ENCODE results near the gene CYP27C1. TPM values are rescaled to one million over a fixed set of nuclear protein-coding genes. Genes with fewer than 3 reads are reported as not detected.

Gene CYP27C1
- total and polyA plus RNA-seq, 2 donors (not counting 1 experiment from before 2014, with no cell fraction given) = 0.07 TPM; not detected in 1

GRCh38 chr2:127233710-127234109 is 13.6 kb upstream of the CYP27C1 start:
- no peak overlapping the region for H3K27ac ChIP-seq (ENCODE audit: insufficient read depth, low read length)
- H3K79me2 ChIP-seq (ENCODE audit: control insufficient read depth, insufficient read depth, low read length) = no peaks in the 10 kb centered on the region
- DNase-seq (ENCODE audit: low read depth in 2 of 2) = no peak
- H3K9ac ChIP-seq (ENCODE audit: insufficient read depth, low read length) = no peak overlapping the region
- no peaks in the 10 kb centered on the region for H4K20me1 ChIP-seq (ENCODE audit: control insufficient read depth, extremely low read depth, insufficient read depth, low read length)
- H2AFZ ChIP-seq (ENCODE audit: low read length) = no peak overlapping the region
- peaks cover 6% of the 10 kb centered on the region for H3K27me3 ChIP-seq (ENCODE audit: control insufficient read depth, insufficient read depth, low read length)
- H3K4me3 ChIP-seq (replicated peaks in 1 of 4; ENCODE audit: control extremely low read depth in 1 of 4, insufficient read depth in 1 of 4, low read depth in 3 of 4, low read length in 4 of 4) = no peak overlapping the region
- TF ChIP-seq CTCF (conservative IDR thresholded peaks at IDR 0.05 in 1 of 2, IDR thresholded peaks at IDR 0.05 in 1 of 2; ENCODE audit: low read depth in 1 of 2, low read length in 2 of 2) (no peak), EZH2 (IDR thresholded peaks at IDR 0.05; ENCODE audit: low read length, missing control alignments) (no peak)
- H3K4me2 ChIP-seq (ENCODE audit: extremely low read depth, insufficient read depth, low read length) = no peak overlapping the region
- H3K9me3 ChIP-seq (ENCODE audit: control insufficient read depth, insufficient read depth, low read depth, low read length) = no peaks in the 10 kb centered on the region
- H3K36me3 ChIP-seq (ENCODE audit: control insufficient read depth, insufficient read depth, low read length) = no peaks in the 10 kb centered on the region
- no peaks in the 10 kb centered on the region for H3K4me1 ChIP-seq (ENCODE audit: control insufficient read depth, extremely low read depth, insufficient read depth, low read length)

- Histone ChIP-seq H3K4me1 (ENCODE audit: control insufficient read depth, extremely low read depth, insufficient read depth, low read length) (peaks cover 2% of the 10 kb centered on the region), H3K79me2 (ENCODE audit: control insufficient read depth, insufficient read depth, low read length) (no peaks in the 10 kb centered on the region), H3K4me3 (replicated peaks in 1 of 4; ENCODE audit: control extremely low read depth in 1 of 4, insufficient read depth in 1 of 4, low read depth in 3 of 4, low read length in 4 of 4) (no peak overlapping the region), H3K27ac (ENCODE audit: insufficient read depth, low read length) (no peak overlapping the region), H2AFZ (ENCODE audit: low read length) (no peak overlapping the region), H3K9me3 (ENCODE audit: control insufficient read depth, insufficient read depth, low read depth, low read length) (no peaks in the 10 kb centered on the region), H3K9ac (ENCODE audit: insufficient read depth, low read length) (no peak overlapping the region), H3K36me3 (ENCODE audit: control insufficient read depth, insufficient read depth, low read length) (no peaks in the 10 kb centered on the region), H3K4me2 (ENCODE audit: extremely low read depth, insufficient read depth, low read length) (no peak overlapping the region), H4K20me1 (ENCODE audit: control insufficient read depth, extremely low read depth, insufficient read depth, low read length) (no peaks in the 10 kb centered on the region), H3K27me3 (ENCODE audit: control insufficient read depth, insufficient read depth, low read length) (peaks cover 6% of the 10 kb centered on the region)
- TF ChIP-seq EZH2 (IDR thresholded peaks at IDR 0.05; ENCODE audit: low read length, missing control alignments) (no peak), CTCF (conservative IDR thresholded peaks at IDR 0.05 in 1 of 2, IDR thresholded peaks at IDR 0.05 in 1 of 2; ENCODE audit: low read depth in 1 of 2, low read length in 2 of 2) (no peak)
- peak in 1 of 2 donors; percentile 81 for DNase-seq (ENCODE audit: low read depth in 2 of 2)
These were observed 11.2 kb upstream of the CYP27C1 start for GRCh38 chr2:127231130-127231865.

GRCh38 chr2:127229555-127229954 is 9.5 kb upstream of the CYP27C1 start:
- Histone ChIP-seq H3K4me2 (ENCODE audit: extremely low read depth, insufficient read depth, low read length) (no peak overlapping the region), H3K4me1 (ENCODE audit: control insufficient read depth, extremely low read depth, insufficient read depth, low read length) (peaks cover 4% of the 10 kb centered on the region), H3K27me3 (ENCODE audit: control insufficient read depth, insufficient read depth, low read length) (peaks cover 14% of the 10 kb centered on the region), H3K9me3 (ENCODE audit: control insufficient read depth, insufficient read depth, low read depth, low read length) (no peaks in the 10 kb centered on the region), H3K36me3 (ENCODE audit: control insufficient read depth, insufficient read depth, low read length) (no peaks in the 10 kb centered on the region), H3K4me3 (replicated peaks in 1 of 4; ENCODE audit: control extremely low read depth in 1 of 4, insufficient read depth in 1 of 4, low read depth in 3 of 4, low read length in 4 of 4) (no peak overlapping the region), H3K9ac (ENCODE audit: insufficient read depth, low read length) (no peak overlapping the region), H4K20me1 (ENCODE audit: control insufficient read depth, extremely low read depth, insufficient read depth, low read length) (no peaks in the 10 kb centered on the region), H3K79me2 (ENCODE audit: control insufficient read depth, insufficient read depth, low read length) (no peaks in the 10 kb centered on the region), H2AFZ (ENCODE audit: low read length) (no peak overlapping the region), H3K27ac (ENCODE audit: insufficient read depth, low read length) (no peak overlapping the region)
- DNase-seq (ENCODE audit: low read depth in 2 of 2) = no peak
- no peak for TF ChIP-seq EZH2 (IDR thresholded peaks at IDR 0.05; ENCODE audit: low read length, missing control alignments)
- no peak for TF ChIP-seq CTCF (conservative IDR thresholded peaks at IDR 0.05 in 1 of 2, IDR thresholded peaks at IDR 0.05 in 1 of 2; ENCODE audit: low read depth in 1 of 2, low read length in 2 of 2)
